Measurements from ENCODE around the gene TPRG1. TPM values are rescaled to one million over a fixed set of nuclear protein-coding genes. Genes with fewer than 3 reads are reported as not detected.

TPRG1 gene
- total and polyA plus RNA-seq, 2 of the 8 experiments (the other 6 are each of a cell fraction or from before 2014, with no cell fraction given): 0.37 to 0.47 TPM

- no peaks in the 10 kb centered on the region for H4K20me1 ChIP-seq (replicated peaks in 1 of 2; ENCODE audit: control insufficient read depth in 1 of 2, insufficient read depth in 2 of 2, low read length in 2 of 2)
- peaks cover 18 to 22% of the 10 kb centered on the region in 2 experiments; a peak in 3 of 4 replicates for H3K9me3 ChIP-seq (ENCODE audit: insufficient read depth in 2 of 2, low read depth in 1 of 2, low read length in 1 of 2)
- no peak overlapping the region for H3K27ac ChIP-seq (ENCODE audit: low read depth, low read length)
- no peak overlapping the region for H3K56ac ChIP-seq (replicated peaks; ENCODE audit: insufficient read length, low read depth, low read length)
- CTCF ChIA-PET (ENCODE audit: partially characterized antibody): interaction anchor here (0.9 to 4.3 kb wide), 14 partner anchors 10 to 1409 kb away, joined by 3 to 18 read pairs (median 4); no protein-coding TSS in a partner anchor
- no peaks in the 10 kb centered on the region for H3K79me1 ChIP-seq (ENCODE audit: low read depth, low read length)
- peaks cover 0 to 5% (median 1%) of the 10 kb centered on the region in 4 experiments; a peak in 3 of 7 replicates for H3K4me1 ChIP-seq (replicated peaks in 1 of 4; ENCODE audit: control insufficient read depth in 3 of 4, insufficient read depth in 4 of 4, low read length in 3 of 4)
- H3K79me2 ChIP-seq (ENCODE audit: control insufficient read depth in 1 of 2, insufficient read depth in 2 of 2, low read length in 2 of 2): no peaks in the 10 kb centered on the region
- no peak overlapping the region for H2AFZ ChIP-seq (ENCODE audit: low read length)
- no peak overlapping the region for H2BK120ac ChIP-seq (replicated peaks; ENCODE audit: low read depth, low read length)
- H3K4me3 ChIP-seq (ENCODE audit: extremely low read depth in 1 of 4, insufficient read depth in 2 of 4, low read depth in 3 of 4, low read length in 4 of 4): no peak overlapping the region
- no peak overlapping the region for H4K8ac ChIP-seq (ENCODE audit: extremely low read depth, insufficient read depth, low read length)
- no peaks in the 10 kb centered on the region for H3K23me2 ChIP-seq (ENCODE audit: low read depth, low read length)
- no peak overlapping the region for H2BK20ac ChIP-seq (ENCODE audit: low read length)
- H3K4ac ChIP-seq (replicated peaks; ENCODE audit: insufficient read length, low read depth, low read length): no peak overlapping the region
- H3K27me3 ChIP-seq (replicated peaks in 1 of 4; ENCODE audit: control insufficient read depth in 3 of 4, extremely low read depth in 1 of 4, insufficient read depth in 3 of 4, low read length in 3 of 4): no peaks in the 10 kb centered on the region
- peaks cover 0 to 4% (median 0%) of the 10 kb centered on the region in 4 experiments; a peak in 1 of 8 replicates for H3K36me3 ChIP-seq (ENCODE audit: control insufficient read depth in 2 of 4, insufficient read depth in 4 of 4, low read length in 3 of 4)
- H2BK15ac ChIP-seq (ENCODE audit: low read length): no peak overlapping the region
- POLR2A ChIA-PET (ENCODE audit: partially characterized antibody): no interaction called here
- H2AK5ac ChIP-seq (ENCODE audit: low read depth, low read length): no peak overlapping the region
- no peak overlapping the region for H3K14ac ChIP-seq (ENCODE audit: insufficient read length)
- FAIRE-seq (no peak), DNase-seq (ENCODE audit: low read depth in 1 of 2, low spot score in 2 of 2) (no peak)
- no peak overlapping the region for H4K91ac ChIP-seq (replicated peaks; ENCODE audit: insufficient read length, low read length)
- TF ChIP-seq KDM4A (IDR thresholded peaks at IDR 0.05; ENCODE audit: low read depth, low read length, severe bottlenecking): no peak
- TF ChIP-seq YY1 (IDR thresholded peaks at IDR 0.05; ENCODE audit: low read depth, low read length): no peak
- no peak for TF ChIP-seq SIRT6 (IDR thresholded peaks at IDR 0.05; ENCODE audit: low read length)
- TF ChIP-seq HDAC6 (IDR thresholded peaks at IDR 0.05; ENCODE audit: low read depth, low read length): no peak
- no peak for TF ChIP-seq EP300 (IDR thresholded peaks at IDR 0.05; ENCODE audit: borderline replicate concordance in 1 of 2, low read depth in 2 of 2, low read length in 2 of 2)
- TF ChIP-seq FOSL1 (IDR thresholded peaks at IDR 0.05; ENCODE audit: insufficient read depth, low read depth, low read length): no peak
- no peak overlapping the region for H2BK12ac ChIP-seq (ENCODE audit: low read depth, low read length)
- no peak overlapping the region for H3K9ac ChIP-seq (replicated peaks in 1 of 4; ENCODE audit: extremely low read depth in 1 of 4, low read depth in 3 of 4, low read length in 3 of 4)
- no peak overlapping the region for H3K23ac ChIP-seq (ENCODE audit: insufficient read length)
- no peak overlapping the region for H4K5ac ChIP-seq (ENCODE audit: insufficient read length, low read depth, low read length)
- H3K4me2 ChIP-seq (ENCODE audit: insufficient read depth in 1 of 2, low read depth in 2 of 2, low read length in 2 of 2): no peak overlapping the region
- WGBS, 2 experiments (ENCODE audit: extremely low coverage in 1 of 2, insufficient coverage in 1 of 2, insufficient read length in 1 of 2, insufficient replicate concordance in 2 of 2, low coverage in 1 of 2, low lambda C conversion rate in 2 of 2, missing lambda C conversion rate in 1 of 2): 85% methylated on average over 3 of the region's 3 CpGs; no CpG with 5 or more reads in 1 of the 2 experiments
- H3K18ac ChIP-seq (ENCODE audit: extremely low read depth, low read length): no peak overlapping the region
- H2BK5ac ChIP-seq (ENCODE audit: low read depth, low read length): no peak overlapping the region
Measured at GRCh38 chr3:189149203-189149602, 22.6 kb upstream of the TPRG1 start.

All from H1 (cell line).